Superior temporal gyrus (tissue), 1 donor: ENCODE results near the gene THSD7B.
"Not testable (repeated sequence)": the region's sequence is repeated elsewhere in the genome, so short reads cannot be mapped to it uniquely, and the experiment has no call there.

Experiments used
- DNase-seq: peaks from one replicate; pipeline ENCODE4 v3.0.0-alpha.2; 2016; ENCODE audit errors: extremely low spot score

THSD7B gene

GRCh38 chr2:136956050-136956449 lies 190.7 kb downstream of the THSD7B start:
- DNase-seq, result no peak

DNA sequence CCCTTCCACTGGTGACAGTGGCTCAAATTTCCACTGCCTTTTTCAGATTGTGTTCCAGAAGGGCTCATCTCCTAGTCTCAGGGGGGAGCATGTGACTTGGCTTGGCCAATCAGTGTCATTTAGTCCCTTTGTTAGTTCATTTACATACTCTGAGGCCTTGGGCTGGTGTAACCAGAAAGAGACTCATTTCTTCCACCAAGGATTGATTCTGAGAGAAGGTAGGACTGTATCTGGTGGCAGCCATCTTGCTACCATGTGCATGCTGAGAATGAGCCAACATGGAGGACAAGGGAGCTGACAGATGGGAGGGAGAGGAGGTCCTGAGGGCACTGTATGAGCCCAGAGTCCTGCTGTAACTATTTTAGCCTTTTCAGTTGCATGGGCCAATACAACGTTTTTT lies 191.7 kb downstream of the THSD7B start:
- no peak for DNase-seq

- DNase-seq, result no peak
These were observed 196.9 kb downstream of the THSD7B start for GRCh38 chr2:136962105-136962725.

GRCh38 chr2:136966485-136966884 lies 201.1 kb downstream of the THSD7B start:
- no peak for DNase-seq

GRCh38 chr2:136980303-136980702 lies 215.0 kb downstream of the THSD7B start:
- no peak for DNase-seq

DNA sequence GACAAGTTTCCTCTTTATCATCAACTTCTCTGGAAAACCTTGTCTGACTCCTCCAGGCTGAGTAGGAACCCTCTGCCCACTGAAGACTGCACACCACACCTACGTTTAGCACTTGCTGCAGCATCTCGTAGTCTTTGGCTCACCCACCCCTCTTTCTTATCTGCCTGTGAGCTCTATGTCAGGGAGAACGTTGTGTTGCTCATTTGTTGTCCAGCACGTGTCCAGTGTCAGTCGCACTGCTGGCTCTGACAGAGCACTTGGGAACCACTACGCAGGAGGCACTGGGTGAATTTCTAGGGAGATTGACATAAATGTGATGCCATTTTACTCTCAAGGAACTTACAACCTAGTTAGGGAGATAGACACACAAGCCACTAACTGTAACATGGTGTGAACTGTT lies 216.3 kb downstream of the THSD7B start:
- DNase-seq, result not testable (repeated sequence)

- DNase-seq, result no peak
These were observed 219.7 kb downstream of the THSD7B start for GRCh38 chr2:136985044-136985443.

GRCh38 chr2:136986605-136987221 lies 221.4 kb downstream of the THSD7B start:
- DNase-seq, result no peak

- no peak for DNase-seq
These were observed 225.0 kb downstream of the THSD7B start for GRCh38 chr2:136990316-136990715.

- DNase-seq, result no peak
These were observed 229.4 kb downstream of the THSD7B start for GRCh38 chr2:136994793-136995192.

- DNase-seq, result no peak
These were observed 232.2 kb downstream of the THSD7B start for GRCh38 chr2:136997557-136997956.

DNA sequence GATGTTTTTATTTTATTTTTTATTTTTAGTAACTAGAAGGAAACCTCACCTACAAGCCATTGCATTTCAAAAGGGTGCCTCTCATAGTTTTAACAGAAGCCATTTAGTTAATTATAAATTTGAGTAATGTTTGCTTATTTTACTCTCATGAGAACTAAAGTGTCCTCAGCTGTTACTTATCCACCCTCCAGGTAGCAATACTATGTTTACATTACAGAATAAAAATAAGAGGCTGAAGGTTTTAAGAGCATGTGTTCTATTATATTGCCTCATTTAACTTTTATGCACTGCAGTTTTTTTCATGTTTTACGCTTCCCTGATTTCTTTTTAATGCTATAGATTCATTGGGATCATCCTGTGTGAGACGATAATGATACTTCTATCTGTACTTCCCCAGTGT lies 235.5 kb downstream of the THSD7B start:
- DNase-seq, result no peak

DNA sequence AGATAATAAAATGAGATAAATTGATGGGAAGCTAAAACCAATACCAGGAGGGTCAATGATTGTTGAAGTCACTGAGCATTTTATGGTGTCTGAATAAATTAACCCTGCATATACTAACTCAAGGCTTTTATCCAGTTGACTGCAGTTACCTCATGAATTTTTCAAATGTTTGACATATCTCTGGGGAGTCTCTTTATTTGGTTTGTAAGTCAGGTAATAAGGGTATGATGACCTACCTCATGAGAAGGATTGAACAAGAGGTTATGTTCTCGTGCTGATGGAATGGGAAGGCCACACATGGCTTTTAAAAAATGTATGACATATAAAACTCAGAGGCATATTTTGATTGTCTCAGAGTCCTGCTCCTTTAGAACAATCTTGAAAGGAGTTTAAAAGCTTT lies 237.6 kb downstream of the THSD7B start:
- no peak for DNase-seq

GRCh38 chr2:137005210-137005609 lies 239.9 kb downstream of the THSD7B start:
- DNase-seq, result no peak

GRCh38 chr2:137007938-137008337 lies 242.6 kb downstream of the THSD7B start:
- no peak for DNase-seq

DNA sequence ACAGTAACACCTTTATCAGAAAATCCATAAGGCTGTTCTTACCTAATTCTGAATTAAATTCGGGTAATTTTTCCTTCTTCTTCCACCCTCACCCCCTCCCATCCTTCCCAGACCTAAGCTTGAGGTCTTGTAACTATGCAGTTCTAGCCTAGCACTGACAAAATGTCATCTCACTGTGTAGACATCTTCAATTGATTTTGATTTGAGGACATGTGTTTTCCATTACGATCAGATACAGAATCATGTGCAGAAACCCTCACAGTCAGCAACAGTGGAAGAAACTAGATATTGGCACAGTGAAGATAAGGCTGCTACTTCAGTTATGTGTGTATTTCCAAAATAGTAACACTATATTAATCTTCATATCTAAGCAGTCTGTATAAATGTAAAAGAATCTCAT lies 244.6 kb downstream of the THSD7B start:
- no peak for DNase-seq

DNA sequence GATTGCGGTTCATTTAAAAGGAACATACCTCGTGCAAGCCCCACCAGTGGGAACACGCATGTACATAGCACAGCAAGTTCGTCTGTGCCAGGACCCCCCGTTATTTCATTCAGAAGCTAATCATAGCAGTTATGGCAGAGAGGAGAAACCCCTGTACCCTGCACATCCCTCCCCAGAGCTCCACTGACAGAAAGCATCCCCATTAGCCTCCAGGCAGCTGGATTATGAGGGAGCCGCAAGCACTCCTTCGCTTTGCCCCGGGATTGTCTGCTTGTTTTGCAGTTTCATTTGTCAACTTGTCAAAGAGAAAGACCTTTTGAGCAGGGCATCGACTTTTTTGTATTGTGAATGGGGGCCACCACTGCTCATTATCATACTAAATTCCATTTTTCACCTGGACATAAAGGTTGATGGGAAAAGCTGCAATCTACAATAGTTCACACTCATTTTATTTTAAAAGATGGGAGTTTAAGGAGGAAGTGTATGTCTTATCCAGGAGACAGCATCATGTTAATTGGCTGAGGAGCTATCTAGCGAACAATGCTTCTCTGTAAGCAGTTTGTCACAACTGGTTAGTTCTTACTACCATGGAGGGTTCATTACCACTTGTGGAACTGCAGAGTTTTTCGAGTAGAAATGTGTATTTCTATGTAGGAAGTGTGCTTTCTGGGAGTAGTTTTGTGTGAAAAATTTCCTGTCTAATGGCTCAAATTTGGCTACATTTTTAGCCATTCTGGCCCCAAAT lies 255.3 kb downstream of the THSD7B start:
- no peak for DNase-seq

DNA sequence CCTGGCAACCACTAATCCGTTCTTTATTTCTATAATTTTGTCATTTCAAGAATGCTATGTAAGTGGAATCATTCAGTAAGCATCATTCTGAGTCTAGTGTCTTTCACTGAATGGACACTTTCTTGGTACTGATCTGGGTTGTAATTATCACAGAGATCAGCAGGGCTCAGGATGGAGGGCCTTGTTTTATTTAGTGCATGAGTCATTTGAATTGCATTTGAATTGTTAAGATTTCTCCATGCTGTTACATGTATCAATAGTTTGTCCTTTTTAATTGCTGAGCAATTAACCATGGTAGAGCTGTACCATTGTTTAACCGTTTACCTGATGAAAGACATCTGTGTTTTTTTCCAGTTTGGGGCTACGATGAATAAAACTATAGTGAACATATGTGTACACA lies 256.4 kb downstream of the THSD7B start:
- DNase-seq, result no peak

GRCh38 chr2:137023205-137023604 lies 257.9 kb downstream of the THSD7B start:
- DNase-seq, result no peak

GRCh38 chr2:137031731-137032130 lies 266.4 kb downstream of the THSD7B start:
- no peak for DNase-seq

DNA sequence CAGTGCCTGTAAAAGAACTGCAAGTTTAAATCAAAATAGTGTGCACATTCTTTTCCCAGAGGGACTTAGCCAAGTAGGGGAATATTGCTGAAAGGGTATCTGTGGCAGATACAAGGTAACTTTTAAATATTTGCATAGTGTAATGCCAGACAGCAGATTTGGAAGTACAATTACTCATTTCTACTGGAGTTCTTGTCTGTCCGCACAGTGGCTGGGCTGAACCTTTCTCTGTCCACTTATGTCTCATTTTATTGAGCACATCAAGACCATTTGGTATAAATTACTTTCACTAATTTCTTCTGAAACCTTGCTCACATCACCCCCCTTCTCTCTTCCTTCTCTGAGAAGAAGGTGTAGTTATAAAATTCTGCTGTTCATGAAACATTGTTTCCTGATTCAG lies 271.3 kb downstream of the THSD7B start:
- no peak for DNase-seq

GRCh38 chr2:137039482-137040152 lies 274.3 kb downstream of the THSD7B start:
- no peak for DNase-seq

GRCh38 chr2:137047369-137047768 lies 282.0 kb downstream of the THSD7B start:
- DNase-seq, result no peak
